ENCODE data around the gene FANCE. TPM values are rescaled to one million over a fixed set of nuclear protein-coding genes. Genes with fewer than 3 reads are reported as not detected.

FANCE gene
- total RNA-seq, 1 experiment from 2014 or later, result 19.2 TPM

- TF ChIP-seq EZH2 (IDR thresholded peaks at IDR 0.05; ENCODE audit: borderline replicate concordance, low read depth, low read length, poor library complexity, severe bottlenecking) (no peak), CTCF (conservative IDR thresholded peaks at IDR 0.05; ENCODE audit: low read depth, low read length) (no peak)
- H3K4me3 ChIP-seq (ENCODE audit: low read depth, low read length, poor library complexity, severe bottlenecking), result no peak overlapping the region
- H3K36me3 ChIP-seq (ENCODE audit: insufficient read depth, low read length, poor library complexity, severe bottlenecking), result no peaks in the 10 kb centered on the region
- H3K9me3 ChIP-seq (ENCODE audit: low read depth, low read length, poor library complexity, severe bottlenecking), result no peaks in the 10 kb centered on the region
- H3K27ac ChIP-seq (ENCODE audit: low read depth, low read length, poor library complexity, severe bottlenecking), result peak overlapping the region; percentile 35
- no peak for DNase-seq (ENCODE audit: low spot score)
- H3K27me3 ChIP-seq (replicated peaks; ENCODE audit: insufficient read depth, low read depth, low read length, poor library complexity), result no peaks in the 10 kb centered on the region
- ChIA-PET POLR2A (ENCODE audit: low non-redundant PET) (no interaction called here), CTCF (no interaction called here)
- no TSS peak for BruUV-seq (replicated peaks)
- intact Hi-C loops (cut with micrococcal nuclease; ENCODE audit: unreplicated experiment), result no loop called here
- peaks cover 34% of the 10 kb centered on the region for H3K4me1 ChIP-seq (ENCODE audit: insufficient read depth, low read length, poor library complexity, severe bottlenecking)
Observed at GRCh38 chr6:35485402-35485877, 33.3 kb downstream of the FANCE start.

DNA sequence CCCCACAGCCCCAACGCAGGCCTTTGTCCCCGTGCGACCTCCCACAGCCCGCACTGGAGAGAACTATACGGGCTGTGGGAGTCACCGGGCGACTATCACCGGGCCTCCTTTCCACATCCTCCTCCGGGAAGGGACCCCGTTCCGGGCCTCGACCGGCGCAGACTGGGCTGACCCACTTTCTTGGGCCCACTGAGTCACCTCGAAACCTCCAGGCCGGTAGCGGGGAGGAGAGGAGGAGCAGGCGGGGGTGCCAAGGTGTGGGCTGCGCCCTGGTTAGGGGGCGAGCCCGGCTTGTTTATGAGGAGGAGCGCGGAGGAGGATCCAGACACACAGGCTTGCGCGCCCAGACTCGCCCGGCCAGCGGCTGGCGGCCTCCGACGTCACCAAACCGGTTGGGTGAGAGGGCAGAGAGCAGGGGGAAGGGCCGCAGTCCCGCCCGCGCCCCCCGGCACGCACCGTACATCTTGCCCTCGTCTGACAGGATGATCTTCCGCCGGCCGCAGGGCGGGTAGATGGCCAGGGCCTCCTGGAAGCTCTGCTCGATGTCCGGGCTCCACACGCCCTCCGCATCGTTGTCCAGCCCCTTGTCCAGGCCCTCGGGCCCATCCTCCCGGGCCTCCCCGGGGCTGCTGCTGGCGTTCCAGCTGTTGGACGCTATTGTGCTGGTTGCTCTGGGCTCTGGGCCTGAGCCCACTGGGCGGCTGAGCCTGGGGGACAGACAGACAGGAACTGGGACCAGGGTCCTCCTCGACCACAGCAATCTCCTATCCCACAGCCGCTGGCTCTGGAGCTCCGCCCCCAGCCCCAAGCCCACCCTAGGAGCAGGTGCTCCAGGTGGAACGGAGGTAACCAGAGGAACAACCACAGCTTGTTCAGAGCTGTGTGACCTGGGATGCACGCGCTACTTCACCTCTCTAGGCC is 34.1 kb downstream of the FANCE start:
- no peaks in the 10 kb centered on the region for H3K9me3 ChIP-seq (ENCODE audit: low read depth, low read length, poor library complexity, severe bottlenecking)
- H3K36me3 ChIP-seq (ENCODE audit: insufficient read depth, low read length, poor library complexity, severe bottlenecking), result no peaks in the 10 kb centered on the region
- peaks cover 42% of the 10 kb centered on the region for H3K4me1 ChIP-seq (ENCODE audit: insufficient read depth, low read length, poor library complexity, severe bottlenecking)
- H3K4me3 ChIP-seq (ENCODE audit: low read depth, low read length, poor library complexity, severe bottlenecking), result no peak overlapping the region
- no TSS peak for BruUV-seq (replicated peaks)
- TF ChIP-seq CTCF (conservative IDR thresholded peaks at IDR 0.05; ENCODE audit: low read depth, low read length), result no peak
- no peak for TF ChIP-seq EZH2 (IDR thresholded peaks at IDR 0.05; ENCODE audit: borderline replicate concordance, low read depth, low read length, poor library complexity, severe bottlenecking)
- H3K27ac ChIP-seq (ENCODE audit: low read depth, low read length, poor library complexity, severe bottlenecking), result no peak overlapping the region
- ChIA-PET CTCF (no interaction called here), POLR2A (ENCODE audit: low non-redundant PET) (no interaction called here)
- no peaks in the 10 kb centered on the region for H3K27me3 ChIP-seq (replicated peaks; ENCODE audit: insufficient read depth, low read depth, low read length, poor library complexity)
- DNase-seq (ENCODE audit: low spot score), result no peak
- intact Hi-C loops (cut with micrococcal nuclease; ENCODE audit: unreplicated experiment), result no loop called here

GRCh38 chr6:35487658-35488516 is 35.7 kb downstream of the FANCE start:
- H3K27me3 ChIP-seq (replicated peaks; ENCODE audit: insufficient read depth, low read depth, low read length, poor library complexity), result no peaks in the 10 kb centered on the region
- peaks cover 58% of the 10 kb centered on the region for H3K4me1 ChIP-seq (ENCODE audit: insufficient read depth, low read length, poor library complexity, severe bottlenecking)
- intact Hi-C loops (cut with micrococcal nuclease; ENCODE audit: unreplicated experiment), result no loop called here
- H3K9me3 ChIP-seq (ENCODE audit: low read depth, low read length, poor library complexity, severe bottlenecking), result no peaks in the 10 kb centered on the region
- no peaks in the 10 kb centered on the region for H3K36me3 ChIP-seq (ENCODE audit: insufficient read depth, low read length, poor library complexity, severe bottlenecking)
- H3K27ac ChIP-seq (ENCODE audit: low read depth, low read length, poor library complexity, severe bottlenecking), result peak overlapping the region; percentile 28
- POLR2A ChIA-PET (ENCODE audit: low non-redundant PET), result interaction anchor here (0.6 kb wide), 1 partner anchor 234 kb away, joined by 4 read pairs; no protein-coding TSS in a partner anchor
- BruUV-seq (replicated peaks), result no TSS peak
- CTCF ChIA-PET, result interaction anchor here (0.6 kb wide), 1 partner anchor 10 kb away, joined by 9 read pairs; no protein-coding TSS in a partner anchor
- TF ChIP-seq CTCF (conservative IDR thresholded peaks at IDR 0.05; ENCODE audit: low read depth, low read length), result no peak
- no peak for TF ChIP-seq EZH2 (IDR thresholded peaks at IDR 0.05; ENCODE audit: borderline replicate concordance, low read depth, low read length, poor library complexity, severe bottlenecking)
- no peak overlapping the region for H3K4me3 ChIP-seq (ENCODE audit: low read depth, low read length, poor library complexity, severe bottlenecking)
- DNase-seq (ENCODE audit: low spot score), result no peak

Data from A673 (cell line).